HepG2 (cell line): Measurements from ENCODE around the gene ZNF541. TPM values are rescaled to one million over a fixed set of nuclear protein-coding genes. Genes with fewer than 3 reads are reported as not detected.
A peak's percentile ranks its signal among the peaks of the same experiment; 100 is the strongest.

ENCODE experiments used
- CCAR2 ChIP-seq: fragments of 200-400 bp; formaldehyde crosslinking; optimal IDR thresholded peaks from 2 replicates; pipeline ENCODE3; 2018; ENCODE audit warnings: low read depth, mild to moderate bottlenecking, low read length, moderate library complexity
- FOXM1 ChIP-seq: sonication (generic); formaldehyde crosslinking; IDR thresholded peaks from 2 replicates; pipeline ENCODE4 v1.5.0; 2020; ENCODE audit warnings: missing genetic modification reagents
- KDM3A ChIP-seq: IDR thresholded peaks from 2 replicates; pipeline ENCODE4 v1.6.1; 2018; ENCODE audit warnings: low read depth, missing compliant biosample characterization
- NONO ChIP-seq, 2 experiments: fragments of 450-650 bp in 1 of 2; sonication (generic) in 1 of 2; formaldehyde crosslinking in 1 of 2; IDR thresholded peaks in 1 of 2; conservative IDR thresholded peaks in 1 of 2; 2 replicates each; pipeline versions ENCODE4 v1.6.1 to v1.8.0; 2017 to 2022; ENCODE audit warnings: mild to moderate bottlenecking in 1 of 2, missing genetic modification reagents in 1 of 2, moderate library complexity in 1 of 2
- POLR2A ChIP-seq, 2 experiments: IDR thresholded peaks; 2 replicates each; pipeline ENCODE4 v1.6.1; 2011; ENCODE audit warnings: low read depth in 2 of 2, low read length in 2 of 2, mild to moderate bottlenecking in 1 of 2, moderate library complexity in 1 of 2; ENCODE audit not compliant: insufficient read depth in 1 of 2
- POLR2AphosphoS5 ChIP-seq: IDR thresholded peaks from 2 replicates; pipeline ENCODE4 v1.6.1; 2012; ENCODE audit warnings: low read depth, low read length
- UBTF ChIP-seq: sonication (generic); formaldehyde crosslinking; IDR thresholded peaks from 2 replicates; pipeline ENCODE4 v1.4.0; 2020; ENCODE audit warnings: mild to moderate bottlenecking, missing genetic modification reagents
- ZBTB10 ChIP-seq: sonication (generic); formaldehyde crosslinking; IDR thresholded peaks from 2 replicates; pipeline ENCODE4 v1.4.0; 2020; ENCODE audit warnings: missing genetic modification reagents, borderline replicate concordance
- ZFP62 ChIP-seq: sonication (generic); formaldehyde crosslinking; IDR thresholded peaks from 2 replicates; pipeline ENCODE4 v1.4.0; 2020; ENCODE audit warnings: missing genetic modification reagents
- ZFP90 ChIP-seq: sonication (generic); formaldehyde crosslinking; IDR thresholded peaks from 2 replicates; pipeline ENCODE4 v1.8.0; 2022; ENCODE audit warnings: missing genetic modification reagents, mild to moderate bottlenecking, inconsistent platforms, borderline replicate concordance
- ZNF24 ChIP-seq: fragments of 450-650 bp; IDR thresholded peaks from 2 replicates; pipeline ENCODE4 v1.6.1; 2017; ENCODE audit warnings: antibody characterized with exemption, mild to moderate bottlenecking
- ZNF770 ChIP-seq: sonication (generic); formaldehyde crosslinking; IDR thresholded peaks from 2 replicates; pipeline ENCODE4 v1.5.0; 2020; ENCODE audit warnings: mild to moderate bottlenecking, missing genetic modification reagents
- ZSCAN30 ChIP-seq: sonication (generic); formaldehyde crosslinking; IDR thresholded peaks from 2 replicates; pipeline ENCODE4 v1.5.0; 2020; ENCODE audit warnings: mild to moderate bottlenecking, missing genetic modification reagents
- polyA plus RNA-seq, 8 experiments: library from polyadenylated mRNA; depleted of rRNA in 3 of 8; stranded (reverse) in 7 of 8; unstranded in 1 of 8; fragments of >200 nt; fragmentation: Illumina TruSeq in 4 of 8; extraction: Trizol in 4 of 8; gene quantifications; 2 replicates each; pipeline versions ENCODE4 v1.2.1 to v1.2.3, GENCODE V29; 2011 to 2016; ENCODE audit warnings: low read depth in 4 of 8, missing spikeins in 1 of 8, mixed read lengths in 1 of 8; ENCODE audit not compliant: insufficient read depth in 1 of 8
- total RNA-seq, 5 experiments: library from RNA; depleted of rRNA; stranded (reverse); fragments of >200 nt; fragmentation: Illumina TruSeq; extraction: Trizol; gene quantifications; 2 replicates each; pipeline ENCODE4 v1.2.3, GENCODE V29; 2016; ENCODE audit warnings: low read depth in 1 of 5
- TF ChIP-seq, protein P1 (sequence below): sonication (generic); formaldehyde crosslinking; IDR thresholded peaks from 2 replicates; pipeline ENCODE4 v1.4.0; 2020; ENCODE audit warnings: mild to moderate bottlenecking, missing genetic modification reagents, borderline replicate concordance
- TF ChIP-seq, protein P2 (sequence below): sonication (generic); formaldehyde crosslinking; IDR thresholded peaks from 2 replicates; pipeline ENCODE4 v1.9.0; 2021; ENCODE audit warnings: missing genetic modification reagents, borderline replicate concordance

ZNF541 gene
- total and polyA plus RNA-seq, 2 of the 13 experiments (the other 11 are each of a cell fraction or from before 2014, with no cell fraction given): 0.03 to 0.04 TPM

DNA sequence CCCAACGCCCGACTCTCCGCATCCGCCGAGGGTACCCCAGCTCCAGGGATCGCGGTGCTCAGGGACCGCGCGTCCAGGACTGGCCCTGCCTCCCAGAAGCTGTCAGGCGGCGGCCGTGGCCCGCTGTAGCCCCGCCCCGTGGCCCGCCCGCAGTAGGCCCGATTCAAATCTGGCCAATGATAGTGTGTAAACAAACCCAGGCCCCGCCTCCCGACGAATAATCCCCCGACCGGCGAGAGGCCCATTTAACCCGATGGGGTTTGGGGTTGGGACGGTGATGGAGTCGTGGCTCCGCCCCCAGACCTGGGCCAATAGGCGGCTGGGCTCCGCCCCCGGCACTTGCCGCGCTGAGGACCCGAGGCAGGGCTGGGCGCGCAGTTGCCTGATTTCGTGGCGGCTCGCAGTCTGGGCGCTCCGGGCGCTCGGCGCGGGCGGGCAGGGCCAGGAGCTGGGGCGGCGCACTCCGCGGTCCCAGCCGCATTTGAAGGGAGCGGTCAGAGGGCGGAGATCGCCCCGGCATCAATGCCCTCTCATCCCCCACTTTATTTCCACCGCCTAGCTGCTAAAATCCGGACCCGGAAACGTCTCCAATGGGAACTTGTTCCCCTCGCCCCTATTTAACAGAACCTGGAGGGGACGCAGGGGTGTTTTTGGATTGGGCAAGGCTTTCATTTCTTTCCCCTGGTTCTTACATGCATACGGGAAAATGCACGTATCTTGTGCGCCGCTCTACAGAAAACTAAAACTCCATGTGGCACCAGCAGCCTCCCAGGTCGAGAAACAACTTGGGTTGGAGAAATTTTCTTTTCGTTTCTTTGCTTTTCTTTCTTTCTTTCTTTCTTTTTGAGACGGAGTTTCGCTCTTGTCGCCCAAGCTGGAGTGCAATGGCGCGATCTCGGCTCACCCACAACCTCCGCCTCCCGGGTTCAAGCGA, 27.6 kb upstream of the ZNF541 start (continued):
- TF ChIP-seq, protein P1, sequence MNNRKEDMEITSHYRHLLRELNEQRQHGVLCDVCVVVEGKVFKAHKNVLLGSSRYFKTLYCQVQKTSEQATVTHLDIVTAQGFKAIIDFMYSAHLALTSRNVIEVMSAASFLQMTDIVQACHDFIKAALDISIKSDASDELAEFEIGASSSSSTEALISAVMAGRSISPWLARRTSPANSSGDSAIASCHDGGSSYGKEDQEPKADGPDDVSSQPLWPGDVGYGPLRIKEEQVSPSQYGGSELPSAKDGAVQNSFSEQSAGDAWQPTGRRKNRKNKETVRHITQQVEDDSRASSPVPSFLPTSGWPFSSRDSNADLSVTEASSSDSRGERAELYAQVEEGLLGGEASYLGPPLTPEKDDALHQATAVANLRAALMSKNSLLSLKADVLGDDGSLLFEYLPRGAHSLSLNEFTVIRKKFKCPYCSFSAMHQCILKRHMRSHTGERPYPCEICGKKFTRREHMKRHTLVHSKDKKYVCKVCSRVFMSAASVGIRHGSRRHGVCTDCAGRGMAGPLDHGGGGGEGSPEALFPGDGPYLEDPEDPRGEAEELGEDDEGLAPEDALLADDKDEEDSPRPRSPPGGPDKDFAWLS (CRISPR knock-in tag): no peak
- TF ChIP-seq, protein P2, sequence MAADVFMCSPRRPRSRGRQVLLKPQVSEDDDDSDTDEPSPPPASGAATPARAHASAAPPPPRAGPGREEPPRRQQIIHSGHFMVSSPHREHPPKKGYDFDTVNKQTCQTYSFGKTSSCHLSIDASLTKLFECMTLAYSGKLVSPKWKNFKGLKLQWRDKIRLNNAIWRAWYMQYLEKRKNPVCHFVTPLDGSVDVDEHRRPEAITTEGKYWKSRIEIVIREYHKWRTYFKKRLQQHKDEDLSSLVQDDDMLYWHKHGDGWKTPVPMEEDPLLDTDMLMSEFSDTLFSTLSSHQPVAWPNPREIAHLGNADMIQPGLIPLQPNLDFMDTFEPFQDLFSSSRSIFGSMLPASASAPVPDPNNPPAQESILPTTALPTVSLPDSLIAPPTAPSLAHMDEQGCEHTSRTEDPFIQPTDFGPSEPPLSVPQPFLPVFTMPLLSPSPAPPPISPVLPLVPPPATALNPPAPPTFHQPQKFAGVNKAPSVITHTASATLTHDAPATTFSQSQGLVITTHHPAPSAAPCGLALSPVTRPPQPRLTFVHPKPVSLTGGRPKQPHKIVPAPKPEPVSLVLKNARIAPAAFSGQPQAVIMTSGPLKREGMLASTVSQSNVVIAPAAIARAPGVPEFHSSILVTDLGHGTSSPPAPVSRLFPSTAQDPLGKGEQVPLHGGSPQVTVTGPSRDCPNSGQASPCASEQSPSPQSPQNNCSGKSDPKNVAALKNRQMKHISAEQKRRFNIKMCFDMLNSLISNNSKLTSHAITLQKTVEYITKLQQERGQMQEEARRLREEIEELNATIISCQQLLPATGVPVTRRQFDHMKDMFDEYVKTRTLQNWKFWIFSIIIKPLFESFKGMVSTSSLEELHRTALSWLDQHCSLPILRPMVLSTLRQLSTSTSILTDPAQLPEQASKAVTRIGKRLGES (CRISPR knock-in tag): no peak
- no peak for TF ChIP-seq ZNF770
- TF ChIP-seq CCAR2: no peak
- TF ChIP-seq POLR2A (IDR thresholded peaks at IDR 0.05; ENCODE audit: insufficient read depth in 1 of 2, low read depth in 2 of 2, low read length in 2 of 2): peak; percentile 71 to 82
- 0 out of 2 replicates have a peak, but pooled peaks have one; percentile 49 for TF ChIP-seq KDM3A (CRISPR knock-in tag)
- 0 out of 2 replicates have a peak, but pooled peaks have one; percentile 36 for TF ChIP-seq ZBTB10 (CRISPR knock-in tag)
- peak; percentile 31; the same call in 1 of the 2 replicates for TF ChIP-seq FOXM1
- TF ChIP-seq ZNF24: no peak
- no peak for TF ChIP-seq ZFP62 (CRISPR knock-in tag)
- peak; percentile 66; the same call in 1 of the 2 replicates for TF ChIP-seq ZFP90 (CRISPR knock-in tag)
- no peak for TF ChIP-seq NONO (IDR thresholded peaks at IDR 0.05)
- TF ChIP-seq NONO (CRISPR knock-in tag; conservative IDR thresholded peaks at IDR 0.05): peak; percentile 76
- no peak for TF ChIP-seq ZSCAN30 (CRISPR knock-in tag)
- TF ChIP-seq UBTF (CRISPR knock-in tag): peak; percentile 88; the same call in 1 of the 2 replicates
- TF ChIP-seq POLR2AphosphoS5: peak; percentile 55
